Effector CD8-positive, alpha-beta T cell (primary cell): Measurements from ENCODE around the gene HERC3.

ENCODE experiments used
- DNase-seq: peaks from one replicate; lab custom pipeline; 2025; lab: John Stamatoyannopoulos, UW

Gene HERC3

DNA sequence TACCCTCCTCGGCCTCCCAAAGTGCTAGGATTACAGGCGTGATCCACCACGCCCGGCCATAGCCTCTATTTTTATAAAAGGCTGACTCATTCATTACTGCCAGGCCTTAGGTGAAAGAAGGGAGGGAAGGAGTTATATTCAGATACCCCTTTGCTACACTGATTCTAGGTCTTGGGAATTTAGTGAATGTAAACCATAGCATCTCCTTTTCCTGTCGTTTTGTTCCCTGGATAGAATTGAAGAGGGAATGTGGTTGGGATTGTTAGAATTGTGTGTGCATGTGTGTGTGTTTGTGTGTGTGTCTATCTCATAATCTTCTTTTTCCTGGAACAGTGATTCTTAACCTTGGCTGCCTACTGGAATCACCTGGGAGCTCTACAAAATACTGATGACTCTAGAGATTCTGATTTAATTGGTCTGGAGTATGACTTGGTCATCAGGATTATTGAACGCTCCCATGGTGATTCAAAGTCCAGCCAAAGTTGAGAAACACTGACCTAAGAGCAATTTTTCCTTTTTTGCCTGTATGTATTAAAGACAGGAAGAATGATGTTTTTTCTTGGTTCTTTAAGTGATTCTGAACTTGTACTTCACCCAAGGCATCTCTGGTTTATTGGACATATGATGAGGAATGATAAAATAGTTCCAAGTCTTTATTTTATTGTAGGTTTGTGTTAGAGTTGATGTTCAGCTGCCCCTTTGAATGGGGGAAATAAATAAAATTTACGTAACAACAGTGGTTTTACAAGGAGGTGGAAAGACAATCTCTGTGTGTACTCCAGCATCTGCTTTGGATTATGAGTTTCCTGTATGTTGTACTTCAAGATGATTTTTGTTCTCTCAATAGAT lies 68.4 kb downstream of the HERC3 start:
- no peak for DNase-seq

DNA sequence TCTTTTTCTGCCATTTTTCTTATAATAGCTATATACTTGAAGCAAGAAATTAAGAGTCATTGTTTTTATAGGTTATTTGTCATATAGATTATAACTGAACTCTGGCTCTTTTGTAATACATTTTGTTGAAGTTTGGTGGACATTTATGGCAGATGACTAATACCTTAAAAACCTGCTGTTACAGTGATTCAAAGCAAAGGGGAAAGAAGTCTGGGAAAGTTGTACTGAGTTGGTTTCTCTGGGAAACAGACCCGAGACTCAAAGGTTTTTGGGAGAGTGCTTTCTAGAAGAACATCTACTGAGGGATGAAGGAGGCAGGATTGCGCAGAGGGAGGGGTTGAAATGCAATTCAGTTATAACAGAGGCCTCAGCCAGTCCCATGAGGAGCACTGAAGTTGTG lies 69.5 kb downstream of the HERC3 start:
- DNase-seq, result no peak

DNA sequence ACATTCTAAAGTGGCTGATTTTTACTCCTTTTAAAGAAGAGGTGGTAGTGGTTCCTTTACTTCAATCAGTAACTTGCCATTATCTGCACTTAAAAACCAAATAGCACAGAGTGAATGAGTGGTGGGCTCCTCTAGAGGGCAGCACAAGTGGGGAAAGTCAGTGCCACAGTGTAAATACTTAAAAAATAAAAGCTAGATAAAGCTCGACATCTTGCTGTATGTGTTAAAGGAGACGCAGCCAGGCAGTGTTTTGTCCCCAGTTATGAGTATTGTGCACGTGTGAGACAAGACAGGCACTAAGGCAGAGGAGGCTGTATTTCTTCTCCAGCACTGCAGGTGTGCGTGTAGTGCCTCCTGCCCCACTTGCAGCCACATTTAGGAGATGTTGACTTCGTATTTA lies 80.7 kb downstream of the HERC3 start:
- DNase-seq, result no peak

DNA sequence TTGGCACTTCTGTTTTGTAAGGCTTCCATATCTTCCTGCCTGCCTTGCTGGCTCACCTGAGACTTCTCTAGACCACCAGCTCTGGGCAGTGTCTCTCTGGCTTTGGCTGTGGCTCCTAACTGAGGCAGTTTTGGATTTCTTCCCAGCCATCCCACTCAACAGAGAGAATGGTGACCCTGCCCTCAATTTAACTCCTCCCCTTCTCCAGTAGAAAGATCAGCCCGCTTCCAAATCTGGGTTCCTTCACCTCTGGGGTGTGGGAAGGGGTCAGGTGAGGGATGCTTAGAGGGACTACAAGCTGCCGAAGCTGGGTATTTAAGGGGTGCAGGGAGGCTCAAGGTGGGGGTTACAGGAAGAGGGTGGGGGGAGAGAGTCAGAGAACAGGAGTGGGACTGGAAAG lies 81.6 kb downstream of the HERC3 start:
- DNase-seq, result no peak

DNA sequence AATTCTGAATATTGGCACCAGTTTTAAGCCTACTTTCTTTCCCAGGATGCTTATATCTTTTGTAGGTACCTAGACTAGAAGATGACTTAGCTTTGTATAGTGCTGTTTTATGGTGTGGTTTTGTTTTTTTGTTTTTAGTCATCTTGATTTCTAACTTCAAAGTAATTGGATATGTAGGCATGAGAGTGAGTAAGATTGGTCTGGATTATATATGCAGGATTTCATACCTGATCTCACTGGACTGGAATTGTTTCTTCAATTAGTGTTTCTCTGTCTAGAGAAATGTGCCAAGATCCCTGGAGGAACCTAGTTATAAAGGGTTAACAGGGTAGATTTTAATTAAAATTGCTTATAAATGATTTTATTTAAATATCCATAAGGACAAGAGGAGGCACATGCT lies 82.3 kb downstream of the HERC3 start:
- DNase-seq, result no peak

DNA sequence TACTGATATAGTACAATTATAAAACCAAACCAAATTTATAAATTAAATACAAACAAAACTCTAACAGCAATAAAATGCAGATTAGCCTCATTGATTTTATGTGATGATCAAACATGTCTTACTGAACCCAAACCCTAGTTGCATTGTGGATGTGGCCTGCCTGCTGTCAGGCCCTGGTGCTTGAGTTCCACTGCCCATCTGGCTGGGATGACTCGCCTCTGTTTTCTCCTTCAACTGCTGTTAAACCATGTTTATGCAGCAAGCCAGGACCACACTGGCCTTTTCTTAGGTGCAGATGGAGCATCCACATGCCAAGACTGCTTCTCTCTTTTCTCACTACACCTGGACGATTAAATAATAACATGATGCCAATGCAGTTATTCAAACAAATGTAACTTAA lies 82.7 kb downstream of the HERC3 start:
- no peak for DNase-seq

DNA sequence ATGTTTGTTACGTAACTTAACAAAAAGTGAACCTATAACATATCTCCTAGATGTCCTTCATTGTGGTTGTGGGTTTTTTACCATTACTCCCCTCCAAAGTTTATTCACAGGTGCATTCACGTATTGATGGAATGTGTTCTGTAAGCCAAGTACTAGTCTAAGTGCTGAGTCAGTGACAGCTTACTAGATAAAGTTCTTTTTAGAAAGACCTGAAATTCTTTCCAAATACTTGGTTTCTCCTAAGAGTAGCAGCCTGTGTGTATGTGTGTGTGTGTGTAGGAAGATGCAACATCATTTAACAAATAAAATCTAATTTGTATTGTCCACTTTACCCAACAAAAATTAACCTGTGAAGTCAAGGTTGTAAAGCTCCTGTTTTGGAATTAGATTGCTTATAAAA lies 83.3 kb downstream of the HERC3 start:
- DNase-seq, result no peak

DNA sequence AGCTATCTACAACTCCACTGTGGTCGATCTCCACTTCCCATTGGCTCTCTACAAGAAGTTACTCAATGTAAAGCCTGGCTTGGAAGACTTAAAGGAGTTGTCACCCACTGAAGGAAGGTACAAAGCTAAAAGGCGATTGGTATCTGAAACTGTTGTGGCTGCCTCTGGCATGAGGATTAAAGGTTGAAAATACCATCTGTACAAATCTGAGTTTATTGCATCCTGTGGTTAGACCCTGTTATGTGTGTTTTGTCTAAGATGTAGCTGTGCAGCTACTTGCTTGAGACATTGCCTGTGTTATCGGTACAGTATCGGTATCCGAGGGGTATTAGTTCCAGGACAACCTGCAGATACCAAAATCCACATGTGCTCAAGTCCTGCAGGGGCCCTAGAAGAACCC lies 88.9 kb downstream of the HERC3 start:
- DNase-seq, result no peak

DNA sequence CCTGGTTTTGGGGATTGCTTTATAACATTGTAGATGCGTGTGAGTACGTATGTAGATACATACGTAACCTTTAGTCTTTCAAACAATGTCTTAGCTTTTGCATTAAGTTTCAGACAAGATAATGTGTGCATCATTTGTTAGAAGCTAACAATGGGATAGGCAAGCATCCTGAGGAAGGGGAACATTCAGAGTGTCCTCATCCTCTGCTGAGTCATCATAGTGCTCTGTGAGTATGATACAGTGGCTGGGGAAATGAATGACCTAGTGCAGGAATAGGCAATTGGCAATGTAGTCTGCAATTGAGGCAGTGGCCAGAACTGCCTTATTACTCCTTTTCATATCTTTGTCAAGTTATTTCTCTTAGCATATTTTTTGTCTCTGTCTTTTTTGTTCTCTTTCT lies 98.1 kb downstream of the HERC3 start:
- DNase-seq, result no peak

DNA sequence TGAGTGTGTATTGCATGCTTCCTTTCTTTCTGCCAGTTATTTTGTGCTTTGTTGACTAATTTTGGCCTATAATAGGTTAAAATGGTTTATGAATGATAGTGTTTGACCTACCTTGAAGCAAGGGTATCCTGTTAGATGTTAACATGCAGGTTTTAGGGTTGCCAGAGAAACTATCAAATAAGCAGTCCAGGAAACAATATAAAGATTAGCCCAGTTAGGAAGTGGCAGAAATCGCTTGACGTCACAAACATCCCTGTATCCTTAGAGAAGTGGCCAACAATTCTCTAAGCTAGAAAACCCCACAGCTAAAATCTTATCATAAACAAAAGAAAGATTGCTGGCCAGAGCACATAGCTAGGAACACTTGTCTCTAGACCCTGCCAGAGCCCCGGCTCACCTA lies 101.5 kb downstream of the HERC3 start:
- DNase-seq, result no peak

DNA sequence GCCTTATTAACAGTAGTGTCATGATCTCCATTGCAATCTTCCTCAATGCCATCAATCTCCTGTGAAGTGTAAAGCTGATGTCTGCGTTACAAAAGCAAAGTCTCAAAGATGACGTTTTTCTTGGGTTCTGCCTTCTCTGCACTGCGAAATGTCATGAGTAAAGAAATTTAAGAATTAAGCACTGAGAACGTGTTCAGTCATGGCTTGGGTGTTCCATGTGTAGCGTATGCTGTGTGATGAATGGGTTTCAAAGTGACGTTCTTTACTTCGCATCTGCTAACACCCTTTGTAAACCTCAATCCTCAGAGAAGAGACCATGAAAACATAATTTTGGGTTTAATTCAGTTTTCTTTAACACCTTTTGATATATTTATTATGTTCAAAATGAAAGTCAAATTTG lies 104.3 kb downstream of the HERC3 start:
- no peak for DNase-seq

DNA sequence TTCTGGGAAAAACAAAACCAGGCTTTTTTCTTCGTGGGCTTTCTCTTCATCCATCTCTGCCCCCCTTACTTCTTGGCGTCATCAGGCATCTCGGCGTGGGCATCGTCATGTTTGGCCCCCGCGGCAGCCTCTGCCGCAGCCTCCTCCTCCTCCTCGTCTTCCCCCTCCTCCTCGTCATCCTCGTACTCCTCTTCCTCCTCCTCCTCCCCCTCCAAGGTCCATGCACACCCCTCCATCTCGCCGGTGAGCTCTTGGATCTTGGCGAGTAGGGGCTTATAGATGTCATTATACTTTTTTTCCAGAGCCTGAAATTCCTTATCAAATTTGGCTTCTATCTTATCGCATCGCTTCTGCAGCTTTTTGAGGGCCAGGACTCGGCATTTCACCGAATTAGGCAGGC lies 104.9 kb downstream of the HERC3 start:
- no peak for DNase-seq

DNA sequence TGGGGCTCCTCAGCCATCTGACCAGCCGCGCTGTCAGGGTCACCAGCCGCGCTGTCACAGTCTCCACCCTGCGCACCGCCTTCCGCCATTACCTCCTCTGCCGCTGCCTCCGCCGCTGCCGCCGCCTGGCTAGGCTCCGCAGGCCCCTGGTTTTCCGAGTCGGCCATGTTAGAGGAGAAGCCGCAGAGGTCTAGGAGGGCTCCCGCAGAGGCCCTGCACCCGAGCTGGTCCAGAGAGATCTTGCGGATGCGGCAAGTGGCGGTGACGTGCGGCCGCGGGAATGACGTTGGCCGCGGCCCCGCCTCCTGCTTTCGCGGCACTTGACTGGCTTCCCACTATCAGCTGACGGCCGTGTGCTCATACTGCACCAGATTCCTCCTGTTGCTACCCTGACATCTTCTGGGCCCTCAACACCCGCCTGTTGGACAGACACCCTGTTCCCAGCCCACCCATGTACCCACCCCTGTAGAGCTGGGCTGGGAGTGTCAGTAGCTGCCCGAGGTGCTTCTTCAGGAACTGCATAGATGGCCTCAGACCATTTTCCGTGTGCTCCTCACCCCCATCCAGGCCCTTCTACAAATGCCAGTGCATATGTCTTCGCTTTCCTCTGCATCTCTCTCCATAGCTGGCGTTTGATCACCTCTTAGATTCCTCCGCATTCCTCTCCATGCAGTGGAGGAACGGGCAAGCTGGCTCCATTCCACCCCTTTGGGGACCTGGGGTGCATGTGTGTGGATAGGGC lies 105.5 kb downstream of the HERC3 start, which contains the start of gene NAP1L5:
Gene NAP1L5, minus strand, starts transcription at position 242 of the 742 bp plus-strand sequence. Its CDS starts 75 bp downstream, at position 167.
- DNase-seq, result peak; percentile 48

DNA sequence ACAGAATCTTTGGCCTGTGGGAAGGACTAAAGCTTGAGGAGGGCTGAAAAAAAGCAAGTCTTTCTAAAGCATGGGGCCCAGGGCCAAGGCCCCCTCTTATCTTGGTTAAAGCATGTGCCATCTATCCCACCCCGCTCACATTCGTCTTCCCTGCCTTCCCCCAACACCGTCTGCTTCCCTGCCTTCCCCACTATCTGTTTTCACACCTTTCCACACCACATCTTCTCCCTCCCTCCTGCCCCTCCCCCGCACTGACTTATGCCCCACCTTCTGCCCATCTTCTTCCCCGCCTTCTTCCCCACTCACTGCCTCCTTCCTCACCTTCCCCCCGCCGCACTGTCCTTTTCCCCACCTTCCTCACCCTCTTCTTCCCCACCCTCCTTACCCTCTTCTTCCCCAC lies 106.2 kb downstream of the HERC3 start:
- DNase-seq, result no peak

DNA sequence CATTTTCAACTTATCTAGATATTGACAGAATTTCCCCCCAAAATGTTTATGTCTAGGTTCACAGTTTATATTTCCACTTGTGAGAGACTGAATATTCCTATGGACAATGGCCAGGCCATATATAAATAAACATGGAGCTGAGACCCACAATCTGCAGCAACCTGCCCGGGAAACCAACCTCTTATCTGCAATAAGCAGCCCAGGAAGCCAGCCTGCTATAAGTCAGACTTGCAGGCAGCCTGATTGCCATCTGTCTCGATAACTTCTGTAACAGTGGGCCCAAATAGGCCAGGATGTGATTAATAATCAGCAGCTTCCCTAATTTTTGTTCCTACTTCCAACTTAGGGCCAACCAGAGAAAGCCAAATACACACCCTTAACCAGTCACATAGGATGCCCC lies 110.5 kb downstream of the HERC3 start:
- DNase-seq, result no peak

DNA sequence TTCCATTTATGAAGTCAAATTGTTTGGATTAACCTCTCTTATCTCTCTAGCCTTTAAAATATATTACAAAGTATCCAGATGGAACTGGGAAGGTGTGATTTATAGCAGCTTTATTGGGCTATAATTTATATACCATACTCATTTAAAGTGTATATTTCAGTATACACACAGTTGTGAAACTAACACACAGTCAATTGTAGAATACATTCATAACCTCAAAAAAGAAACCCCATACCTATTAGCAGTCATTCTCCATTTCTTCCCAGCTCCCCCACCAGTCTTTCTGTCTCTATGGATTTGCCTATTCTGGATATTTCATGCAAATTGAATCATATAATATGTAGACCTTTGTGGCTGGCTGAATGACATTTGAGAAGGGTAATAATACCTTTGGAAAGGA lies 112.9 kb downstream of the HERC3 start:
- DNase-seq, result no peak

DNA sequence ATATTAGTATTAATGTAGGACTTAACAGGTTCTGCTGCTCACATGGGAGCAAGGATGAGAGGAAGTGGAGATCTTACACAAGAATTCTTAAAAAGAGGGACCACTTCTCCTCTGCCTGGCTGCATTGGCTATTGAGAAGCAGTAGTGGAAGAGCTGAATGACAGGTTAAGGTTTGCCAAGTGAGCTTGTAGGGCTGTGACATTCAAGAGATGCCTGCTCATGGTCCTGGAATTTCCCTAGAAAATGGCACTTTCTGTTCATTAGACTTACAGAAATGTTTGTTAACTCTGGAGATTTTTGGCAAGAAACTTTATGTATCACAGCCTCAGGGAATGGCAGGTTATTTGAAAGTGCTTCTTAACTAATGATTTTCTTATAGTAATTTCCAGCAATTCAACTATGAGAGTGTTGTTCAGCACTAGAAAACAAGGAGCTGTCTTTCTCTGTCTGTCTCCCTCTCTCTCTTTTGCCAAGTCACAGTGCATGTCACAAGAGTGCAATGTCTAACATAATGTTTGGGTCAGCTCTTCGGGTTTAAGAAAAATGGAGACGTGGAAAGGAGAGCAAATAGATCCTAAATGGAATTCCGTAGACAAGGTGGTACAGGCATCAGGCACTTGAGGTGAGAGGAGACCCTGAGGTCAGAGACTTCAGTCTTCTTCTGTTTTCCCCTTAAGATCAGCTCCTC lies 113.7 kb downstream of the HERC3 start:
- no peak for DNase-seq

DNA sequence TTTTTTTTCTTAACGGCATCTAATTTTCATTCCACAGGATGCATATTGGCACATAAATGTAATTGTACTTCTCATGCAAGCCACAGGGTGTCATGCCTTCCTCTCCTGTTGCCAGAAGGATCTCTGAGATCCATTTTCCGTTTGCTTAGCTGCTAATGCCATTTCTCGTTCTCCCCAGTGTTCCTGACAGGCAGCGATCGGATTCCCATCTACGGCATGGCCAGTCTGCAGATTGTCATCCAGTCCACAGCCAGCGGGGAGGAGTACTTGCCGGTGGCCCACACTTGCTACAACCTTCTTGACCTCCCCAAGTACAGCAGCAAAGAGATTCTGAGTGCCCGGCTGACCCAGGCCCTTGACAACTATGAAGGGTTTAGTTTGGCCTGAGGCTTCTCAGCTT lies 114.3 kb downstream of the HERC3 start:
- no peak for DNase-seq

DNA sequence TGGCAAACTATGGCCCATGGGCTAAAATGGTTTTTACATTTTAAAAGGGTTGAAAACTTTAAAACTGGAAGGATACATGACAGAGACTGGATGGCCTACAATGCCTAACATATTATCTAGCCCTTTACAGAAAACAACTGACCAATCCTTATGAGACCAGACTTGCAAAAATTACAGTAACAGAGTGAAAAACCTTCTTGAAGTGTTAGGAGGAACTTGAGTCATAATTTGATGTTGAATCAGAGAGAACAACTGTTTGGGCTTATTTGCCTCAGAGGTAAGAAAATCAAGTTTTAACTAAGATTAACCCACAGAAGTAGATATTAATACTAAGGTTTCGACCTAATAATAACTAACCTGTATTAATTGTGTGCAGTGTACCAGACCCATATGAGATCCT lies 117.7 kb downstream of the HERC3 start:
- DNase-seq, result no peak

DNA sequence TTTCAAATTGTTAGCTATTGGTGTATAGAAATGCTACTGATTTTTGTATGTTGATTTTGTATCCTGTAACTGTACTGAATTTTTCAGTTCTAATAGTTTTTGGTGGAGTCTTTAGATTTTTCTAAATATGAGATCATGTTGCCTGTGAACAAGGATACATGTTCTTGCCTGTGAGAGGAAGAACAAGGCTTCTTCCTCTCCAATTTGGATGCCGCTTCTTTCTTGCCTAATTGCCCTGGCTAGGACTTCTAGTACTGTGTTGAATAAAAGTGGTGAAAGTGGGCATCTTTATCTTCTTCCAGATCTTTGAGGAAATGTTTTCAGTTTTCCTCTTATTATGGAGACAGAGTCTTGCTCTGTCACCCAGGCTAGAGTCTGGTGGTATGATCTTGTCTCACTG lies 121.5 kb downstream of the HERC3 start:
- no peak for DNase-seq

DNA sequence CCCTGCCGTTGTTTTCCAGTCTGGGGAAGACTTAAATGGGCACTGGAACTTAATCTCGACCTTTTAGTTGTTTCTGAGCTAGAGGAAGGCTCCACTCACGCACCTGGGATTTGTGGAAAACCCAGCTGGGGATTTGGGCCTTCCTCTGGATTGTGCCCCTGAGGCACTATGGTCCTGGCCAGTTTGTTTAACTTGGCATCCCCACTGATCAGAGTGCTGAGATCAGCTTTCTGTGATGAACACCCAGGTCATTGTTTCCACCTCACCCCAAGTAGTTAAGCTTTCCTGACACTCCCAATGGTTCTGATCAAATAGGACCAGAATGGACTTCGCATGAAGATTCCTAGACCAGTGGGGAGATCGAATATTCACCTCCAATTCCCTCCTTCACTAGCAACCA lies 125.8 kb downstream of the HERC3 start:
- DNase-seq, result no peak

DNA sequence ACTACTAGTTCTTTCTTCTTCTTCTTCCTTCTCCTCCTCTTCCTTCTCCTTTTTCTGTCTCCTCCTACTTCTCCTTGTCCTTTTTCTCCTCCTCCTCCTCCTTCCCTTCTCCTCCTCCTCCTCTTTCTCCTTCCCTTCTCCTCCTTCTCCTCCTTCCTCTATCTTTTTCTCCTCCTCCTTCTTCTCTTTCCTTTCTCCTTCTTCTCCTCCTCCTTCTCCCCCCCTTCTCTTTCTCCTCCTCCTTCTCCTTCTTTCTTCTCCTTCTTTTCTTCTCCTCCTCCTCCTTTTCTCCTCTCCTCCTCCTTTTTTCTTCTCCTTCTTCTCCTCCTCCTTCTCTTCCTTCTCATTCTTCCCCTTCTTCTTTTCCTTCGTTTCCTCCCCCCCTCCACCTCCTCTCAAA lies 127.1 kb downstream of the HERC3 start:
- no peak for DNase-seq
